Vagina (tissue), 2 donors: ENCODE results near the gene FER1L5.

Experiments used
- CTCF ChIP-seq, 3 experiments: fragments of 450-650 bp in 2 of 3; fragments of 200-600 bp in 1 of 3; sonication (generic) in 1 of 3; IDR thresholded peaks; one replicate each; pipeline ENCODE4 v1.5.1; 2017 to 2019; ENCODE audit warnings: antibody characterized with exemption in 3 of 3, mild to moderate bottlenecking in 2 of 3, moderate library complexity in 2 of 3
- POLR2A ChIP-seq, 2 donors: fragments of 450-650 bp; IDR thresholded peaks; one replicate each; pipeline ENCODE4 v1.6.1; 2017; ENCODE audit warnings: antibody characterized with exemption in 2 of 2, mild to moderate bottlenecking in 2 of 2, moderate library complexity in 2 of 2
- POLR2AphosphoS5 ChIP-seq, 2 donors: sonication (generic); formaldehyde crosslinking; IDR thresholded peaks; one replicate each; pipeline ENCODE4 v1.9.0; 2017; ENCODE audit warnings: antibody characterized with exemption in 2 of 2, mild to moderate bottlenecking in 2 of 2, low read depth in 1 of 2; ENCODE audit not compliant: insufficient read depth in 1 of 2

GRCh38 chr2:96700086-96700485 lies 57.5 kb downstream of the FER1L5 start:
- no peak for TF ChIP-seq POLR2A (IDR thresholded peaks at IDR 0.05)
- TF ChIP-seq CTCF (IDR thresholded peaks at IDR 0.05): no peak
- no peak for TF ChIP-seq POLR2AphosphoS5 (IDR thresholded peaks at IDR 0.05; ENCODE audit: insufficient read depth in 1 of 2, low read depth in 1 of 2)
